HG03066 (cell line): ENCODE data around the gene CLK2.

ENCODE experiments used
- ATAC-seq: cut with Tn5 transposase; IDR thresholded peaks from one replicate; pipeline ENCODE4 v1.9.1; 2021; ENCODE audit warnings: low read depth; ENCODE audit not compliant: unreplicated experiment

CLK2 gene

DNA sequence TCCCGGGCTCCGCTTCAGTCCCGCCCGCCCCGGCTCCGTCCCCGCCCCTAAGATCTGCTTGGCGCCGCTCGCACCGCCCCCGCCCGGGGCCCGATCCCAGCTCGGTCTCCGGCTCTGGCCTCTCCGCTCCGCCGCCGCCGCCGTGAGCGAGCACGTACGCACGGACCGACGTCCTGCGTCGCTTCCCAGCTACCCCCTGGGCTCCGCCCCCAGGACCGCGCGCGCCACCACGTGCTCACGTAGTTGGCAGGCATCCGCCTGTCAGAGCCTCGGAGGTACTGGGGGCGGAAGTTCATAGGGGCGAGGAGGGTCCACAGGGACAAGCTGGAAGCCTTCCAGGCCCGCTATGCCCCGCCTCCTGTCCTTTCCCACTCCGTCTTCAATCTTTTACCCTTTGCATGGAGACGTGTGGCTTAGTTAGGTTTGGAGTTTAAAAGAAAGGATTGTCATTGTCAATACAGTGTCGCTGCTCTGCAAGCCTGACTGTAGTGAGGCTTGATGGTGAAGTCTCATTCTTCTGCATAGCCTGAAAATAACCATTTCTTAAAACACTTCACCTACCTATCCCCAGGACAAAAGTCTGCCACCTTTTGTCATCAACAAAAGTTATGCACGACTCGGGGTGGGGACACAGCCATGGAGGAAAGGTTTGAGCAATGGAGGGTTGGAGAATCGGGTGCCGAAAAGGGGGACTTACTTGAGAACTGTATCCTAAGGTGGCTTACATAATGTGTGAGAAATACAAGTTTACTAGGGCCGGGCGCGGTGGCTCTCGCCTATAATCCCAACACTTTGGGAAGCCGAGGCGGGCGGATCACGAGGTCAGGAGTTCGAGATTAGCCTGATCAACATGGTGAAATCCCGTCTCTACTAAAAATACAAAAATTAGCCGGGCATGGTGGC lies at the start of gene CLK2:
TSS of gene CLK2 (minus strand) at position 162 of the 903 bp plus-strand sequence. CDS start 2,527 bp downstream, outside the sequence.
- ATAC-seq = peak; percentile 68

GRCh38 chr1:155322571-155322952 lies 49.3 kb upstream of the CLK2 start:
- ATAC-seq = no peak

GRCh38 chr1:155321639-155322503 lies 48.6 kb upstream of the CLK2 start:
- ATAC-seq = no peak

DNA sequence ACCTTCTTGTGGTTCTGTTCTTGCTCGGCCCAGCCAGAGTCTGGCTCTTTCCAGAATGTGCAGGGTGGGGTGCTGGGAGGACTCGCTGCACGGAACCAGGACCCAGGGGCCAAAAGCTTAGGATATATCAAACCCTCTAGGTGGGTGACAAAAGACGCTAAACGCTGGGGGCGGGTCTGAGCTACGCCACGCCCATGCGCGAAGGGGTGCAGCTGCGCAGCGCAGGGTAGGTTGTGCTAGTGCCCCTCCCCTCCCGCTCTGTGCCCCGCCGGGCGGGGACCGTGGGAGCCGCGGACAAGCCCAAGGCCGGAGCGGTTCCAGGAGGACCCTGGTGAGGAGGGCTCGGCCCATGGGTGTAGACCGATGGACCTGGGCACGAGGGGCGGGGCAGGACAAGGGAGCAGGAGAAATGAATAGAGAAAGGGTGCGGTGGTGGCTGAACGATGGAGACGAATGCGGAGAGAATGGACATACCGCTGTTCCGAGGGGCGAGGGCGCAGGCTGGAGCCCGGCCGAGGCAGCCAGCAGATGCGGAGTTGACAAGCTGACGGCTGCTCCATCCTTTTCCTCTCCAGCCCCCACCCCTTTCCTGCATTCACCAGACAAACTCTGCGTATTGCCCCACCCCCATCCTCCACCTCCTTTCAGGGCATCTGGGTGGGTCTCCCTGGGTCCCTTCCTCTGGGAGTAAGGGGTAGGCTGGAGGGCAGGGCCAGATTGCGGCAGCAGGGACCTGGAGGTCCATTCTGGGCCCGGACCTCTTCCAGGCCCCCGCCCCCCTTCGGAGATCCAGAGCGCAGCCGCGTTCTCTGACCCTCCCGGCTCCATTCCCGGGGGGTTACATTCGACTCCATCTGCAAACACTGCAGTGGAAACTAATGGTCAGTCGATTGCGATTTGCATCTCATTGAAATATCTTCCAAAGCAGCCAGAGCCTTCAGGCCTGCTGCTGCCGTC lies 47.6 kb upstream of the CLK2 start, which contains the start of gene RUSC1:
TSS of gene RUSC1 (plus strand) at position 234 of the 957 bp plus-strand sequence. CDS start 880 bp downstream, outside the sequence.
- no peak for ATAC-seq

DNA sequence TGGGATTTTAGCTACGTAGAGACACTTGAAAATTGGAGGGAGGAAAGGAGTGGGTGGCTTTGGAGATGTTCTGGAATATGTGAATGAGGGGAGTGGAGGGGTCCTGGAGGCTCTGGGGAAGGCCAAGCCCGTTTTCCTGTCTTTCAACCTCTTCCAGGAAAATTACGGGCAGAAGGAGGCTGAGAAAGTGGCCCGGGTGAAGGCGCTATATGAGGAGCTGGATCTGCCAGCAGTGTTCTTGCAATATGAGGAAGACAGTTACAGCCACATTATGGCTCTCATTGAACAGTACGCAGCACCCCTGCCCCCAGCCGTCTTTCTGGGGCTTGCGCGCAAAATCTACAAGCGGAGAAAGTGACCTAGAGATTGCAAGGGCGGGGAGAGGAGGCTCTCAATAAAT lies 46.9 kb upstream of the CLK2 start:
- ATAC-seq = no peak

DNA sequence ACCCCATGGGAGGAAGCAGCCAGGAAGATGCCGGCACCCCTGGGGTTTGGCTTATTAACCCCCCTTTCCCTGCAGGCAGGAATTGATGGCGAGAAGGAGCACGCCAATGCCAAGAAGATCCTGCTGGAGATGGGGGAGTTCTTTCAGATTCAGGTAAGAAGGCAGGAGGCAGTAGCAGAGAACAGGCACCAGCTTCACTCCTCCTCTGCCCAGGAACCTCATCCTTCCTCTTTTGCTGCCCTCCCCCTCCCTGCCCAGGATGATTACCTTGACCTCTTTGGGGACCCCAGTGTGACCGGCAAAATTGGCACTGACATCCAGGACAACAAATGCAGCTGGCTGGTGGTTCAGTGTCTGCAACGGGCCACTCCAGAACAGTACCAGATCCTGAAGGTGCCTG lies 46.2 kb upstream of the CLK2 start:
- ATAC-seq = no peak

- no peak for ATAC-seq
Observed at GRCh38 chr1:155318082-155318481, 44.8 kb upstream of the CLK2 start.

GRCh38 chr1:155316922-155317321 lies 43.6 kb upstream of the CLK2 start:
- ATAC-seq = no peak

- no peak for ATAC-seq
Observed at GRCh38 chr1:155313261-155313660, 40.0 kb upstream of the CLK2 start.

DNA sequence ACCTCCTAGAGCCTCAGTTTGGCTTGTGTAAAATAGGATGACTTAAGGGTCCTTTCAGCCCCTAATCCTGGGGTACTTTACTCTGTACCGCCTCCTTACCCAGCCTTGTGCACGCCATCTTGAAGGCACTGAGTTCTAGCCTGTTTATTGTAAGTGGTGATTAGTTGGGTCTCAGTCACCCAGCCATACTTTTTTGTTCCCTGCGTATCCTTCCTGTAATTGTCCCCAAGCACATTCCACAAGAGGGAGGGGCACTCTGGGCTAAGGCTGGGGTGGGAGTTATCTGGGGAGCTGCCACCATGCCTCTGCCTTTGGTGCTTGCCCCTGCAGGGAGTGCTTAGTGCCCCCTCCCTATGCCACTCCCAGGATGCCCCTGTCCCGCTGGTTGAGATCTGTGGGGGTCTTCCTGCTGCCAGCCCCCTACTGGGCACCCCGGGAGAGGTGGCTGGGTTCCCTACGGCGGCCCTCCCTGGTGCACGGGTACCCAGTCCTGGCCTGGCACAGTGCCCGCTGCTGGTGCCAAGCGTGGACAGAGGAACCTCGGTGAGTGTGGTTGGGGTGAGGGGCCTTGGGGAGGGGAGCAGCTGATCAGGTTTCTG lies 36.2 kb upstream of the CLK2 start:
- no peak for ATAC-seq

- peak; percentile 91 for ATAC-seq
Observed at GRCh38 chr1:155308493-155309422, 35.5 kb upstream of the CLK2 start, which contains the start of gene FDPS. FDPS (plus strand) TSS chr1:155308866; CDS start chr1:155309790, 924 bp downstream.

DNA sequence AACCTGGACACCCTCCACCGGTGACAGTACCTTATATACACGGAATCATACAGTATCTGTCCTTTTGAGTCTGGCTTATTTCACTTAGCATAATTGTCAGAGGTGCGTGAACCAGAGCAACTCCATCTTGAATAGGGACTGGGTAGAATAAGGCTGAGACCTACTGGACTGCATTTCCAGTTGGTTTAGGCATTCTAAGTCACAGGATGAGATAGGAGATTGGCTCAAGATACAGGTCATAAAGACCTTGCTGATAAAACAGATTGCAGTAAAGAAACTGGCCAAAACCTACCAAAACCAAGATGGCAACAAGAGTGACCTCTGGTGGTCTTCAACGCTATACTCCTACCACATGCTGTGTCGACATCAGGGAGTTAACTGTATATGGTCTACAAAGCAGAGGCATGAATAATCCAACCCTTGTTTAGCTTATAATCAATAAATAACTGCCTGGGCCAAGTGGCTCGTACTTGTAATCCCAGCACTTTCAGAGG lies 34.0 kb upstream of the CLK2 start:
- ATAC-seq = no peak

- no peak for ATAC-seq
Observed at GRCh38 chr1:155305881-155306391, 32.6 kb upstream of the CLK2 start.

DNA sequence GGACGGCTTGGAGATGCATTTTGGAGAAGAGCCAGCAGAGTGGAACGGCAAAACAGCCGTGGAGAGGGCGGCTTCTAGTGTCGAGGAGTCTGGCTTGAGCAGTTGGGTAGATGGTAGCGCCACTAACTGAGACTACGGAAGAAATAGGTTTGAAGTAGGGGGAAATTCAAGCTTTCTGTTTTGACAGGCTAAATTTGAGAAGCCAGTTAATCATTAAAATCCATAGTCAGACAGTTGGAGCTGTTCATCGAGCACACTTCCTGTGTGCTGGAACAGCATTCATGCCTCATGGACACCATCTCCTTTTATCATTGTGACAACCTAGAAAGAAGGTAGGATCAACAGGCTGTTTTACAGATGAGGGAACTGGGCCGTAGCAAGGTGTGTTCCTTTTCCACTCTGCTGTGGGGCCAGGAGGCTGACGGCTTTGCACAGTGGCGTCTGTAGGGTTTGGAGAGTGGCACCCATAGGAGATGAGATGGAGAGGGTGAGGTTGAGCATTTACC lies 31.3 kb upstream of the CLK2 start:
- ATAC-seq = no peak

GRCh38 chr1:155301342-155301841 lies 28.1 kb upstream of the CLK2 start, which contains the start of gene PKLR:
PKLR (minus strand) TSS chr1:155301438; CDS start chr1:155301395, 43 bp downstream.
- ATAC-seq = no peak

DNA sequence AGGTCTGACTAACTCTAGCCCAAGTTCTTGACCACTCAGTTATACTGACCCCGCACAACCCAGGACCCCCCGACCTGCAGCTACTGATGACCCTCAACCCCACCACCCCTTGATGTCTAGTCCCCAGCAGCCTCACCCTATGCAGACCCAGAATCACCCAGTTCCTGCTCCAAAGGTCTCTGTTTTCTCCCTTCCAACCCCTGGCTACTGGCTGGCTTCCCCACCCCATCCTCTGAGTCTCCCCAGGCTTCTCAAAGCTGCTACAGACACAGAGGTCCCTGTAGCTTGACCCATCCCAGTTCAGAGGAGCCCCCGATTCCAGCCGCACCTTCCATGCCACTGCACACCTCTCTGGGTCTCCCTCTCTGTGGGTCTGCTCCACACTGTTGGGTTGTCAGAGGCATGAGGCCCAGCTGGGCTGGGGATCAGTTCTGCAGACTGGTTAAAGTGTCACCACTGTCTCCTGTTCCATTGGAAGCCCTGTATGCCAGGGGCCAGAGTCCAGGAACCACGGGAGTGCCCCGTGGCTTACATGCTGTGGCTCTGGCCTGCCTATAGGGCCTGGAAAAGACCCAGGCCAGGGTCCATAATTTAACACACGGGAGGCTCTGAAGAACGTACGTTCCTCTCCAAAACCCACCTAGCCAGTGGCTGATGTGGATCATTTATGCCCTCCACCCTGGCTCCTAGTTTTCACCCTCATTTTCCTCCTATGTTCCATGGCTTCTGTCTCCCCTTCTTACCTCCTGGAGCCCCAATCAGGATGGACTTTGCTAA lies 27.4 kb upstream of the CLK2 start:
- ATAC-seq = no peak

DNA sequence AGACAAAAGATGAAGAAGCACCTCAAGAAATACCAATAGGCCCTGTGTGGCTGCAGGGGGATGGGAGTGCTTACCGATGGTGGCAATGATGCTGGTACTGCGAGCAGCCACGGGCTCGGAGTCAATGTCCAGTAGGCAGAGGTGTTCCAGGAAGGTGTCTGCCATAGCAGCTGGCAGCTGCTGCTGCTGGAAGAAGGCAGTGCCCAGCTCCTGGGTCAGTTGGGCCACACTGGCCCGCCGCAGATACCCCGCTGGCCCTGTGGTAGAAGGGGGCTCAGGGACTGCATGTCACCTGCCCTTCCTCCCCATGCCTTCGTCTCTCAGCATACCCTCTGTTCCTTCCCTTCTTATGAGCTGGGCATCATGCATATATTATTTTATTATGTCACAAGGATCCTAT lies 26.7 kb upstream of the CLK2 start:
- no peak for ATAC-seq
